Gastrocnemius medialis (tissue), 4 donors: Measurements from ENCODE around the gene CENPP. TPM values are rescaled to one million over a fixed set of nuclear protein-coding genes. Genes with fewer than 3 reads are reported as not detected.
A peak's percentile ranks its signal among the peaks of the same experiment; 100 is the strongest.

Experiments
- ATAC-seq, 2 donors: fragments of 150-250 bp; one replicate each; pipeline ENCODE4 v1.9.1; 2016
- DNase-seq, 2 donors: peaks; one replicate each; pipeline ENCODE4 v3.0.0-alpha.2; 2019
- H3K27ac ChIP-seq, 4 donors: fragments of 200-600 bp; sonication (generic); 1 replicate in 1 of 4; 2 replicates in 3 of 4; pipeline ENCODE4 v1.5.1; 2016 to 2018; ENCODE audit warnings: mild to moderate bottlenecking in 2 of 4, moderate library complexity in 1 of 4
- H3K27me3 ChIP-seq, 3 donors: fragments of 200-600 bp; sonication (generic) in 2 of 3; 1 replicate in 1 of 3; 2 replicates in 2 of 3; pipeline versions ENCODE4 v1.5.1 to v1.6.0; 2016 to 2019; ENCODE audit warnings: mild to moderate bottlenecking in 1 of 3, moderate library complexity in 1 of 3
- H3K36me3 ChIP-seq, 2 donors: fragments of 200-600 bp; sonication (generic) in 1 of 2; one replicate each; pipeline ENCODE4 v1.5.1; 2017 to 2018
- H3K4me1 ChIP-seq, 2 donors: fragments of 200-600 bp; sonication (generic) in 1 of 2; one replicate each; pipeline ENCODE4 v1.5.1; 2016 to 2017; ENCODE audit warnings: mild to moderate bottlenecking in 2 of 2
- H3K4me3 ChIP-seq, 4 donors: fragments of 200-600 bp; sonication (generic) in 3 of 4; 1 replicate in 1 of 4; 2 replicates in 3 of 4; pipeline ENCODE4 v1.5.1; 2016 to 2019; ENCODE audit warnings: mild to moderate bottlenecking in 2 of 4
- H3K9me3 ChIP-seq, 3 donors: fragments of 200-600 bp; sonication (generic) in 2 of 3; 1 replicate in 1 of 3; 2 replicates in 2 of 3; pipeline ENCODE4 v1.5.1; 2016 to 2019
- POLR2A ChIP-seq, 2 donors: fragments of 450-650 bp; IDR thresholded peaks; one replicate each; pipeline ENCODE4 v1.6.1; 2017; ENCODE audit warnings: antibody characterized with exemption in 2 of 2, mild to moderate bottlenecking in 2 of 2, moderate library complexity in 2 of 2
- in situ Hi-C, 4 donors: fragments of 200-750 bp; cut with MboI; loops; one replicate each; pipeline versions ENCODE4 v1.15.0 to v1.8.0; 2017; ENCODE audit warnings: low sequenced_read_pairs in 4 of 4
- intact Hi-C: fragments of 100-400 bp; cut with DNase I; formaldehyde crosslinking; loops from one replicate; pipeline ENCODE4 v1.15.1; 2023; ENCODE audit warnings: low total_unique reads
- total RNA-seq, 4 donors: library from RNA; depleted of rRNA; stranded (reverse); fragments of >200 nt; gene quantifications; one replicate each; pipeline versions ENCODE4 v1.1.0 to v1.2.3, GENCODE V29; 2016
- TF ChIP-seq, protein P1 (sequence below), 5 experiments: fragments of 450-650 bp in 3 of 5; fragments of 200-600 bp in 2 of 5; sonication (generic) in 2 of 5; IDR thresholded peaks in 4 of 5; conservative IDR thresholded peaks in 1 of 5; 1 replicate in 4 of 5; 2 replicates in 1 of 5; pipeline ENCODE4 v1.5.1; 2016 to 2019; ENCODE audit warnings: antibody characterized with exemption in 5 of 5, mild to moderate bottlenecking in 3 of 5, moderate library complexity in 3 of 5

The CENPP gene
- total RNA-seq, 4 donors from 2014 or later, result 1.8 to 11.5 (median 8.7) TPM

DNA sequence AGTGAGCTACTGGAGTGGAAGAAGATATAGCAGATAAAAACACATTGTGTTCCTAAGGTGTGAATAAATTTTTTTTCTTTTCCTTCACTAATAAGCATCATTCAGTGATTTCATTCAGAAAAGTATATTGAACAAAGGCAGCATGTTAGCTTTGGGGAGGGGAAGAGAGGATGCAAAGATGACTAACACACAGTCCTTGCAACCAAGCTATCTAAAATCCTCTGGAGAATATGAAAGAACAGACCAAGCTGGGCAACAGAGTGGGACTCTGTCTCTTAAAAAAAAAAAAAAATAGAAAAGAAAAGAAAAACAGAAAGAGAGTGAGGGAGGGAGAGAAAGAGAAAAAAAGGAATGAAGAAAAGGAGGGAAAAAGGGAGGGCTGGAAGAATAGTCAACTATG, 120.8 kb downstream of the CENPP start:
- in situ Hi-C loops, result no loop called here
- Histone ChIP-seq H3K27ac (no peak overlapping the region), H3K27me3 (no peaks in the 10 kb centered on the region), H3K9me3 (no peaks in the 10 kb centered on the region), H3K36me3 (no peaks in the 10 kb centered on the region), H3K4me1 (no peaks in the 10 kb centered on the region), H3K4me3 (no peak overlapping the region)
- intact Hi-C loops, result no loop called here
- ATAC-seq (no peak), DNase-seq (no peak)
- no peak for TF ChIP-seq POLR2A (IDR thresholded peaks at IDR 0.05)
- TF ChIP-seq, protein P1, sequence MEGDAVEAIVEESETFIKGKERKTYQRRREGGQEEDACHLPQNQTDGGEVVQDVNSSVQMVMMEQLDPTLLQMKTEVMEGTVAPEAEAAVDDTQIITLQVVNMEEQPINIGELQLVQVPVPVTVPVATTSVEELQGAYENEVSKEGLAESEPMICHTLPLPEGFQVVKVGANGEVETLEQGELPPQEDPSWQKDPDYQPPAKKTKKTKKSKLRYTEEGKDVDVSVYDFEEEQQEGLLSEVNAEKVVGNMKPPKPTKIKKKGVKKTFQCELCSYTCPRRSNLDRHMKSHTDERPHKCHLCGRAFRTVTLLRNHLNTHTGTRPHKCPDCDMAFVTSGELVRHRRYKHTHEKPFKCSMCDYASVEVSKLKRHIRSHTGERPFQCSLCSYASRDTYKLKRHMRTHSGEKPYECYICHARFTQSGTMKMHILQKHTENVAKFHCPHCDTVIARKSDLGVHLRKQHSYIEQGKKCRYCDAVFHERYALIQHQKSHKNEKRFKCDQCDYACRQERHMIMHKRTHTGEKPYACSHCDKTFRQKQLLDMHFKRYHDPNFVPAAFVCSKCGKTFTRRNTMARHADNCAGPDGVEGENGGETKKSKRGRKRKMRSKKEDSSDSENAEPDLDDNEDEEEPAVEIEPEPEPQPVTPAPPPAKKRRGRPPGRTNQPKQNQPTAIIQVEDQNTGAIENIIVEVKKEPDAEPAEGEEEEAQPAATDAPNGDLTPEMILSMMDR (IDR thresholded peaks at IDR 0.05 in 4 of 5, conservative IDR thresholded peaks at IDR 0.05 in 1 of 5), result no peak

DNA sequence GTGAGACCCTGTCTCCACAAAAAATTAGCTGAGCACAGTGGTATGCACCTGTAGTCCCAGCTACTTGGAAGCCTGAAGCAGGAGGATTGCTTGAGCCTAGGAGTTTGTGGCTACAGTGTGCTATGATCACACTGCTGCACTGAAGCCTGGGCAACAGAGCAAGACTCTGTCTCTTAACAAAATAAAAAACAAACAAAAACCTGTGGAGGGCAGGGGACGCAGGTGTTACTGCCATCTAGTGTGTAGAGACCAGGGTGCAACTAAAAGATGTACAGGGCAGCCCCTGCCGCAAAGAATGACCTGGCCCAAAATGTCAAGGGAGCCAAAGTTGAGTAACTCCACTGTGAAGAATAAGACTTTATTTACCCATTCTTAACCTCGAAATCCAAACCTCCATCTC, 129.5 kb downstream of the CENPP start:
- Histone ChIP-seq H3K27me3 (no peaks in the 10 kb centered on the region), H3K36me3 (no peaks in the 10 kb centered on the region), H3K4me1 (no peaks in the 10 kb centered on the region), H3K9me3 (no peaks in the 10 kb centered on the region), H3K4me3 (no peak overlapping the region), H3K27ac (no peak overlapping the region)
- DNase-seq (no peak), ATAC-seq (no peak)
- in situ Hi-C loops (loop anchor here in 1 of 4 donors (25.0 kb wide), 1 partner anchor 182 kb away; no protein-coding TSS in a partner anchor), intact Hi-C loops (no loop called here)
- TF ChIP-seq POLR2A (IDR thresholded peaks at IDR 0.05), result no peak
- TF ChIP-seq, protein P1 (IDR thresholded peaks at IDR 0.05 in 4 of 5, conservative IDR thresholded peaks at IDR 0.05 in 1 of 5), result no peak

DNA sequence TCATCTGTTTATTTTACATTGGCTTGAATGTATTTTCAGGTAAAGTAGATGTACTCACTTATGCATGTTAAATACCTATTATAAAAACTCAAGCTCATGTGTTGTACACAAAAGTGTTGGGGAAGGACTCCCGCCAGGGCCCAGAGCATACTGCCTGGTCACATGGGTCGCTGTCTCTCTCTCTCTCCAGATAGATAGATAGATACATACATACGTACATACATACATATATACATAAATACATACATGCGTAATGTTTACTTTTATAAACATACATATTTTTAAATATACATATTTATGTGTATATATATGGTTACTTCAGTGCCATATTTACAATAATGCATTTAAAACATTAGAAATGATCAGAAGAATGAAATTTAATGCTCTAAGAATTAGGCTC, 131.8 kb downstream of the CENPP start:
- Histone ChIP-seq H3K4me1 (no peaks in the 10 kb centered on the region), H3K27me3 (no peaks in the 10 kb centered on the region), H3K36me3 (no peaks in the 10 kb centered on the region), H3K9me3 (no peaks in the 10 kb centered on the region), H3K4me3 (no peak overlapping the region), H3K27ac (no peak overlapping the region)
- DNase-seq, result no peak
- ATAC-seq, result no peak
- intact Hi-C loops, result no loop called here
- TF ChIP-seq, protein P1 (IDR thresholded peaks at IDR 0.05 in 4 of 5, conservative IDR thresholded peaks at IDR 0.05 in 1 of 5), result no peak
- no peak for TF ChIP-seq POLR2A (IDR thresholded peaks at IDR 0.05)
- in situ Hi-C loops, result loop anchor here in 1 of 4 donors (25.0 kb wide), 1 partner anchor 180 kb away; no protein-coding TSS in a partner anchor

DNA sequence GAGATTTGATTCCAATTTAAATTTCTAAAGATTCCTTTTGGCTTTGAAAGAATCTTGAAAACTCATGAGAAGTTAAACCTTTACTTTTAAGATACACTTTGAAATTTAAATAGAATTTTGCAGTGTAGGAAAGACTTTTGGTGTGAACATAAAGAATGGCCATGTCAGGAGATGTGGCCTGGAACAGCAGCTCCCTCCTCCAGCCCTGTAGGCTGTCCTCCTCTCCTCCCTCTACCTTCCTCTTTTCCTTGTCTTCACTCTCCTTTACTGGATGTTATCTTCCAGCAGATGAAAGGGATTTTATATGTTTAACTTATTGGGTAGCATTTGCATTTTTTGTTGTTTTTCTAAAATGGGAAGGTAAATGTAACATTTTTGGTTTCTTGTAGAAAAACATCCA, 137.6 kb downstream of the CENPP start:
- Histone ChIP-seq H3K27ac (peak overlapping the region in 2 of 4 donors; percentile 5 to 17), H3K4me3 (no peak overlapping the region), H3K4me1 (peaks cover 7 to 11% of the 10 kb centered on the region in 2 donors), H3K36me3 (no peaks in the 10 kb centered on the region), H3K27me3 (no peaks in the 10 kb centered on the region), H3K9me3 (no peaks in the 10 kb centered on the region)
- in situ Hi-C loops, result loop anchor here in 1 of 4 donors (25.0 kb wide), 1 partner anchor 174 kb away; no protein-coding TSS in a partner anchor
- intact Hi-C loops, result no loop called here
- TF ChIP-seq POLR2A (IDR thresholded peaks at IDR 0.05), result no peak
- TF ChIP-seq, protein P1 (IDR thresholded peaks at IDR 0.05 in 4 of 5, conservative IDR thresholded peaks at IDR 0.05 in 1 of 5), result no peak
- DNase-seq (no peak), ATAC-seq (no peak)

DNA sequence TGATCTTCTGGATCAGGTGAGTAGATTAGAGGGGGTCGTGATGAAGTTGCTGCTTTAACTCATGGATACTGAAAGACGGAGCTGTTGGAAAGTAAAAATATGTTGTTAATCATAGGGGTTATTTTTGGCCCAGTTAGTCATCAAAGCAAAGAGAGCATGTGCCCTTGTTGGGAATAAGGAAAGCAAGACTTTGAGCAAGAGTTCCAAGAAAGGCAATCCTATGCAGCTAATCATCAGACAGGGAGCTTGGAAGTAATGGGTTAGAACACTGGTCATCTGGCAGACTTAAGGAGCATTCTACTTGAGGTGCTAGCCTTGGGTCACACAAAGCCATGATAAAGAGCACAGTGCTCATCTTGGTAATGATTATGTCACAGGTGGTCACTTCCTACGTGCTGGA, 138.2 kb downstream of the CENPP start:
- peak; percentile 94 to 96 for ATAC-seq
- Histone ChIP-seq H3K4me1 (peaks cover 7 to 11% of the 10 kb centered on the region in 2 donors), H3K9me3 (no peaks in the 10 kb centered on the region), H3K27me3 (no peaks in the 10 kb centered on the region), H3K4me3 (no peak overlapping the region), H3K27ac (peak overlapping the region; percentile 21 to 53 (median 44)), H3K36me3 (no peaks in the 10 kb centered on the region)
- TF ChIP-seq POLR2A (IDR thresholded peaks at IDR 0.05), result no peak
- TF ChIP-seq, protein P1 (IDR thresholded peaks at IDR 0.05 in 4 of 5, conservative IDR thresholded peaks at IDR 0.05 in 1 of 5), result no peak
- in situ Hi-C loops (loop anchor here in 1 of 4 donors (25.0 kb wide), 1 partner anchor 173 kb away; no protein-coding TSS in a partner anchor), intact Hi-C loops (no loop called here)
- DNase-seq, result no peak
